Spleen (tissue), 7 donors: ENCODE measurements around the gene PRR30.

Experiments
- POLR2AphosphoS5 ChIP-seq, 3 donors: sonication (generic); formaldehyde crosslinking; IDR thresholded peaks; one replicate each; pipeline ENCODE4 v1.5.1; 2017; ENCODE audit warnings: antibody characterized with exemption in 3 of 3
- TF ChIP-seq, protein P1 (sequence below), 11 experiments: fragments of 200-600 bp in 7 of 11; fragments of 450-650 bp in 4 of 11; sonication (generic) in 4 of 11; IDR thresholded peaks in 8 of 11; conservative IDR thresholded peaks in 3 of 11; 1 replicate in 7 of 11; 2 replicates in 4 of 11; pipeline versions ENCODE4 v1.4.0 to v1.8.0; 2016 to 2021; ENCODE audit warnings: antibody characterized with exemption in 11 of 11, inconsistent platforms in 4 of 11, mild to moderate bottlenecking in 1 of 11
- donor health status: DM: no; HTN: no; CAD: no; lungs with moderate emphysema.
- donor health status: DM: no; HTN: no; CAD: no.
- donor health status: DM: no; HTN: no; CAD: no.

- TF ChIP-seq POLR2AphosphoS5 (IDR thresholded peaks at IDR 0.05), result no peak
- TF ChIP-seq, protein P1, sequence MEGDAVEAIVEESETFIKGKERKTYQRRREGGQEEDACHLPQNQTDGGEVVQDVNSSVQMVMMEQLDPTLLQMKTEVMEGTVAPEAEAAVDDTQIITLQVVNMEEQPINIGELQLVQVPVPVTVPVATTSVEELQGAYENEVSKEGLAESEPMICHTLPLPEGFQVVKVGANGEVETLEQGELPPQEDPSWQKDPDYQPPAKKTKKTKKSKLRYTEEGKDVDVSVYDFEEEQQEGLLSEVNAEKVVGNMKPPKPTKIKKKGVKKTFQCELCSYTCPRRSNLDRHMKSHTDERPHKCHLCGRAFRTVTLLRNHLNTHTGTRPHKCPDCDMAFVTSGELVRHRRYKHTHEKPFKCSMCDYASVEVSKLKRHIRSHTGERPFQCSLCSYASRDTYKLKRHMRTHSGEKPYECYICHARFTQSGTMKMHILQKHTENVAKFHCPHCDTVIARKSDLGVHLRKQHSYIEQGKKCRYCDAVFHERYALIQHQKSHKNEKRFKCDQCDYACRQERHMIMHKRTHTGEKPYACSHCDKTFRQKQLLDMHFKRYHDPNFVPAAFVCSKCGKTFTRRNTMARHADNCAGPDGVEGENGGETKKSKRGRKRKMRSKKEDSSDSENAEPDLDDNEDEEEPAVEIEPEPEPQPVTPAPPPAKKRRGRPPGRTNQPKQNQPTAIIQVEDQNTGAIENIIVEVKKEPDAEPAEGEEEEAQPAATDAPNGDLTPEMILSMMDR (IDR thresholded peaks at IDR 0.05 in 8 of 11, conservative IDR thresholded peaks at IDR 0.05 in 3 of 11), result no peak
Observed at GRCh38 chr2:27108221-27108620, 31.0 kb downstream of the PRR30 start.
